Peyer's patch (tissue), 4 donors: Measurements from ENCODE around the gene MLXIPL. TPM values are rescaled to one million over a fixed set of nuclear protein-coding genes. Genes with fewer than 3 reads are reported as not detected.
A peak's percentile ranks its signal among the peaks of the same experiment; 100 is the strongest.

Experiments used
- DNase-seq, 3 donors: peaks; one replicate each; pipeline ENCODE4 v3.0.0-alpha.2; 2017 to 2019
- H3K27ac ChIP-seq, 4 donors: fragments of 200-600 bp; sonication (generic); one replicate each; pipeline ENCODE4 v1.5.1; 2016 to 2019
- H3K27me3 ChIP-seq, 2 donors: fragments of 200-600 bp; sonication (generic); one replicate each; pipeline ENCODE4 v1.5.1; 2019
- H3K36me3 ChIP-seq, 3 donors: fragments of 200-600 bp; sonication (generic); one replicate each; pipeline ENCODE4 v1.5.1; 2016 to 2019
- H3K4me1 ChIP-seq, 4 donors: fragments of 200-600 bp; sonication (generic); one replicate each; pipeline ENCODE4 v1.5.1; 2016 to 2019
- H3K4me3 ChIP-seq, 4 donors: fragments of 200-600 bp; sonication (generic); 1 replicate in 3 of 4; 2 replicates in 1 of 4; pipeline ENCODE4 v1.5.1; 2016 to 2019; ENCODE audit warnings: mild to moderate bottlenecking in 1 of 4
- H3K9me3 ChIP-seq, 4 donors: fragments of 200-600 bp; sonication (generic); one replicate each; pipeline ENCODE4 v1.5.1; 2016 to 2019; ENCODE audit warnings: mild to moderate bottlenecking in 1 of 4
- CTCF ChIP-seq, 6 experiments: fragments of 450-650 bp in 4 of 6; fragments of 200-600 bp in 2 of 6; sonication (generic) in 1 of 6; IDR thresholded peaks; one replicate each; pipeline ENCODE4 v1.5.1; 2017 to 2019; ENCODE audit warnings: antibody characterized with exemption in 6 of 6, mild to moderate bottlenecking in 3 of 6, moderate library complexity in 1 of 6
- POLR2A ChIP-seq, 2 donors: fragments of 450-650 bp; IDR thresholded peaks; one replicate each; pipeline ENCODE4 v1.5.1; 2017; ENCODE audit warnings: antibody characterized with exemption in 2 of 2, mild to moderate bottlenecking in 2 of 2, moderate library complexity in 2 of 2
- total RNA-seq, 4 donors: library from RNA; depleted of rRNA; stranded (reverse); fragments of >200 nt; gene quantifications; one replicate each; pipeline ENCODE4 v1.1.0, GENCODE V29; 2016

The MLXIPL gene
- total RNA-seq, 4 donors from 2014 or later = 114 to 465 (median 293) TPM

- no peak for DNase-seq
- TF ChIP-seq POLR2A (IDR thresholded peaks at IDR 0.05) (no peak), CTCF (IDR thresholded peaks at IDR 0.05) (no peak)
- Histone ChIP-seq H3K36me3 (no peaks in the 10 kb centered on the region), H3K9me3 (no peaks in the 10 kb centered on the region), H3K4me1 (peaks cover 0 to 18% (median 2%) of the 10 kb centered on the region in 4 donors), H3K4me3 (peak overlapping the region in 3 of 4 donors; percentile 12 to 67 (median 42)), H3K27ac (peak overlapping the region in 3 of 4 donors; percentile 32 to 64 (median 39)), H3K27me3 (peaks cover 0 to 4% of the 10 kb centered on the region in 2 donors)
Measured at GRCh38 chr7:73646785-73647724, 22.7 kb upstream of the MLXIPL start.

DNA sequence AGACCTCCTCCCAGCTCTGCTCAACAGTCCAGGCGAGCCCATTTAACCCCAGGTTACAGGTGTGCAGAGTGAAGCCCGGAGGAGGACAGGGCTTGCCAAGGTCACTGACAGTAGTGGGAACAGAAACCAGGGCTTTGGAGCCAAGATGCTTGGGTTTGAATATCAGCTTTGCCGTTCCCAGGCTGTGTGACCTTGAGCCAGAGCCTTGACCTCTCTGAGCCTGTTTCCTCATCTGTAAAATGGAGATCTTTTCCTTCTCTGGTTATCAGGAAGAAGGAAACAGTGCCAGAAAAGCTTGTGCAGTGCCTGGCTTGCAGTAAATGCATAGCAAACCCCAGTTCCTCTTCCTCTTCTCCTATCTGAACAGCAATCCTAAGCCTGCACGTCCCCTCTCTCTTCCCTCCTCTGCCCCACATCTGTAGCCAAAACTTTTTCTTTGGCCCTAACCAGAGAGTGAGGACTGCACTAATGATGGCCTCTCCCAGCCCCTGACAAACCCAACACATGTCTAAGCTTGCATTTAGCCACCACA lies 21.4 kb upstream of the MLXIPL start:
- Histone ChIP-seq H3K36me3 (no peaks in the 10 kb centered on the region), H3K4me3 (peak overlapping the region in 1 of 4 donors; percentile 67), H3K9me3 (no peaks in the 10 kb centered on the region), H3K27ac (peak overlapping the region in 1 of 4 donors; percentile 64), H3K4me1 (peaks cover 0 to 18% (median 2%) of the 10 kb centered on the region in 4 donors), H3K27me3 (peaks cover 0 to 4% of the 10 kb centered on the region in 2 donors)
- DNase-seq = no peak
- TF ChIP-seq CTCF (IDR thresholded peaks at IDR 0.05) = no peak
- TF ChIP-seq POLR2A (IDR thresholded peaks at IDR 0.05) = no peak

GRCh38 chr7:73644688-73645286 lies 20.5 kb upstream of the MLXIPL start:
- no peaks in the 10 kb centered on the region for H3K9me3 ChIP-seq
- H3K36me3 ChIP-seq = no peaks in the 10 kb centered on the region
- peaks cover 0 to 18% (median 2%) of the 10 kb centered on the region in 4 donors for H3K4me1 ChIP-seq
- TF ChIP-seq CTCF (IDR thresholded peaks at IDR 0.05) (no peak), POLR2A (IDR thresholded peaks at IDR 0.05) (no peak)
- no peak overlapping the region for H3K4me3 ChIP-seq
- peaks cover 0 to 4% of the 10 kb centered on the region in 2 donors for H3K27me3 ChIP-seq
- no peak overlapping the region for H3K27ac ChIP-seq
- DNase-seq = no peak

DNA sequence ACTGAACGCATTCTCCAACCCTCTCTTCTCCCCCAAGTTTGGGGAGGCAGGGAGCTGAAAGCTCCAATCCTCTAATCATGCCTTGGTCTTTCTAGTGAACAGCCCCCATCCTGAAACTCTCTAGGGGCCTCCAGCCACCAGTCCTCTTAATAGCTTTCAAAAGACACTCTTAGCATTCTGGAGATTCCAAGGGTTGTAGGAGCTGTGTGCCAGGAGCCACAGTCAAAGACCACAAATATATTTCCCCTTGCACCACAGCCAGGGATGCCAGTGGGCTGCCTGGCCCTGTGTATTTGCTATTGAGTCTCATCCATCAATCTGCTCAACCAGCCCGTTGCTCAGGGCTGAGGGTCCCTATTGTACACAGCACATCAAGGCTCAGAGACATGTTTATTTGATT lies 18.5 kb upstream of the MLXIPL start:
- no peak overlapping the region for H3K4me3 ChIP-seq
- H3K27me3 ChIP-seq = peaks cover 0 to 4% of the 10 kb centered on the region in 2 donors
- no peak for DNase-seq
- no peak for TF ChIP-seq POLR2A (IDR thresholded peaks at IDR 0.05)
- TF ChIP-seq CTCF (IDR thresholded peaks at IDR 0.05) = no peak
- H3K4me1 ChIP-seq = peaks cover 0 to 10% (median under 1%) of the 10 kb centered on the region in 4 donors
- H3K9me3 ChIP-seq = no peaks in the 10 kb centered on the region
- no peaks in the 10 kb centered on the region for H3K36me3 ChIP-seq
- H3K27ac ChIP-seq = no peak overlapping the region

DNA sequence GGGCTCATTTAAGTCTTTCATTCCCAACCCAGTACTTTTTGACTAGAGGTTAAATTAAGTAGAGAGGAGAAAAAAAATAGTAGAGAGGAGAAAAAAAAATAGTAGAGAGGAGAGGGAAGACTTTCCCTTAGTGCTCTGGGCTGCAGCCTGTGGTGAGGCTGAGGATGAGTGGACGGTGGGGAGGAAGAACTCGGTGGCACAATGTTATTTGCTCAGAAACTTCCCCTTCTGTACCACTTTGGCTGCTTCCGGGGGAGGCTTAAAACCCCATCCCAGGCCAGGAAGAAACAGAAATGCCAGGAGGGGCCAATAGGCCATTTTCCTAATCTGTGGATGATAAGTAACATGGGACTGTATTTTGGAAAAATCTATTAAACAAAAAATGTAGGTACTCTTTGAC lies 14.6 kb upstream of the MLXIPL start:
- Histone ChIP-seq H3K27me3 (no peaks in the 10 kb centered on the region), H3K36me3 (no peaks in the 10 kb centered on the region), H3K4me1 (no peaks in the 10 kb centered on the region), H3K9me3 (no peaks in the 10 kb centered on the region), H3K27ac (no peak overlapping the region), H3K4me3 (no peak overlapping the region)
- no peak for DNase-seq
- TF ChIP-seq CTCF (IDR thresholded peaks at IDR 0.05) = no peak
- TF ChIP-seq POLR2A (IDR thresholded peaks at IDR 0.05) = no peak
